ENCODE data around the gene BRD9.
A peak's percentile ranks its signal among the peaks of the same experiment; 100 is the strongest.
"Not testable (repeated sequence)": the region's sequence is repeated elsewhere in the genome, so short reads cannot be mapped to it uniquely, and the experiment has no call there.

Gene BRD9

DNA sequence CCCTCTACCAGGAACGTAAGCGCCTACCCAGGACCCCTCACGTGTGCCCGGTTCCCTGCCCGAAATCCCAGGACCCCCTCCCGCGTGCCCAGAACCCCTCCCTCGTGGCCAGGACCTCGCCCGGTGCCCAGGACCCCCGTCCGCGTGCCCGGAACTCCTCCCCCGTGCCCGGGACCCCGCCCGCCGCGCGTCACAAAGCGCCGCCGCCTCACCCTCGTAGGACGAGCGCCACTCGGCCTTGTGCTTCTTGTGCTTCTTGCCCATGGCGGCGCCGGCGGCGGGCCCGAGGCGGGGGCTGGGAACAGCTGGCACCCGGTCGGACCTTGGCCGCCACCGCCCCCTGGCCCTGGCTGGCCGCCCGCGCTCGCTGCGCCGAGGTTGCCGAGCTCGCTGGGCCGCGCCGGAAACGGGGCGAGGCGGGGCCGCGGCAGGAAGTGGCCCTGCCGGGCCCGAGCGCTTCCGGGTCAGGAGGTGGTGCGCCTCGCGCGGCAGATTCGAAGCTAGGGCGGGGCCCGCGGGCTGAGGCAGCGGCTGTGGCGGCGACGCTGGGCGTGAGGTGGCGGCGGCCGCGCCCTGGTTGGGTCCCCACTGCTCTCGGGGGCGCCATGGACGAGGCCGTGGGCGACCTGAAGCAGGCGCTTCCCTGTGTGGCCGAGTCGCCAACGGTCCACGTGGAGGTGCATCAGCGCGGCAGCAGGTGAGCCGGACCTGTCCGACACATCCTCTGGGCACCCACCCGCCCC is at the start of gene BRD9, which contains the start of gene TRIP13:
BRD9 (minus strand) TSS at position 408 of the 743 bp plus-strand sequence; CDS start at position 264, 144 bp downstream.
TRIP13 (plus strand) TSS at position 491 of the 743 bp plus-strand sequence; CDS start at position 606, 115 bp downstream.
- peak; percentile 84 for DNase-seq

DNA sequence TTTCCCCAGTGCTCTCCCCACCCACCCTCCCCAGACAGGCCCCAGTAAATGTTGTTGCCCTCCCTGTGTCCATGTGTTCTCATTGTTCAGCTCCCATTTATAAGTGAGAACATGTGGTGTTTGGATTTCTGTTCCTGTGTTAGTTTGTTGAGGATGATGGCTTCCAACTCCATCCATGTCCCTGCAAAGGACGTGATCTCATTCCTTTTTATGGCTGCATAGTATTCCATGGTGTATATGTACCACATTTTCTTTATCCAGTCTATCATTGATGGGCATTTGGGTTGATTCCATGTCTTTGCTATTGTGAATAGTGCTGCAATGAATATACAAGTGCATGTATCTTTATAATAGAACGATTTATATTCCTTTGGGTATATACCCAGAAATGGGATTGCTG is 48.1 kb upstream of the BRD9 start:
- not testable (repeated sequence) for DNase-seq

DNA sequence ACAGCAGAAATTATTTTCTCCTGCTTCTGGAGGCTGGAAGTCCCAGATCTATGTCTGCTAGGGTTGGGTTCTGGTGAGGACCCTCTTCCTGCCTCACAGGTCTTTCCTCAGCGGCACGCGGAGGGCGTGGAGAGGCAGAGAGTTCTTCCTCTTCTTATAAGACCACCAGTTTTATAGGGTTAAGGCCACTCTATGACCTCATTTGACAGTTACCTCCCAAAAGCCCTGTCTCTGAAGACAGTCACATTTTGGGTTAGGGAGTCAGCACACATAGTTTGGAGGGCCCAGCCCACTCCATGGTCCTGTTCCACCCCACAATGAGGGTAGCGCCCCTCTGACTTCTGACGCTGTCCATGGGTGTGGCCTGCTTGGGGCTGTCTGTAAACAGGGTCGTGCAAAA is 46.8 kb upstream of the BRD9 start:
- DNase-seq: no peak

DNA sequence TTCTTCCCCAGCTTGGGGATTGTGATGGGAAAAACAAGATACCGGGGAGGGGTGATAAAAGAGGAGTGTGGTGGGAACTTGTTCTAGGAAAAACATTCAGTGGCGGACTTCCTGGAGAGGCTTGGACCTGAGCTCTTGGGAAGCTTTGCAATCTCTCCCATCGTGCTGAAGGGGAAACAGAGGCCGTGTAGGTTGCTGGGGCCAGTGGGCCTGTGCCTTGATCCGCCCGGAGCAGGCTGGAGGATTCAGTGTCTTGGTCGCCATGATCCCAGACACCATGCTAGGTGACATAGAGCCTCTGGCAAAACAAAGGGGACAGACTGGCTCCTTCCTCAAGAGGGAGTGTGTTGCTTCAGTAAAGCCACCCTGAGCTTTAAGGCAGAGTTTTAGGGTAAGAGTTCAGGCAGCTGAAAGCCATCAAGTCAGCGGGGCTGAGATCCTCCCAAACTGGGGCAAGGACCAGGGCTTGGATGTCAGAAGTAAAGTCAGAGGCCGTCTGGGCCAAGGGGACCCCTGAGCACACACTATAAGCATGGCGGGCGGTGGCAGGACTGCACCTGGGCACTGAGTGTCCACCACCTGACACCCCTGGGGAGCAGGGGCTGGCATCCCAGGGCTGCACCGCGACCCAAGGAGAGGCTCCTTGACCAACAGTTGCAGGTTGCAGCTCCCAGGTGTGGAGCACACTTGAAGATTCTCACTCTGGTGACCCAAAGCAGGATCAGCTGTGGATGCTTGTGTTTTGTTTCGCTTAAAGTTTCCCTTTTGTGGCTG is 44.7 kb upstream of the BRD9 start:
- DNase-seq: no peak

DNA sequence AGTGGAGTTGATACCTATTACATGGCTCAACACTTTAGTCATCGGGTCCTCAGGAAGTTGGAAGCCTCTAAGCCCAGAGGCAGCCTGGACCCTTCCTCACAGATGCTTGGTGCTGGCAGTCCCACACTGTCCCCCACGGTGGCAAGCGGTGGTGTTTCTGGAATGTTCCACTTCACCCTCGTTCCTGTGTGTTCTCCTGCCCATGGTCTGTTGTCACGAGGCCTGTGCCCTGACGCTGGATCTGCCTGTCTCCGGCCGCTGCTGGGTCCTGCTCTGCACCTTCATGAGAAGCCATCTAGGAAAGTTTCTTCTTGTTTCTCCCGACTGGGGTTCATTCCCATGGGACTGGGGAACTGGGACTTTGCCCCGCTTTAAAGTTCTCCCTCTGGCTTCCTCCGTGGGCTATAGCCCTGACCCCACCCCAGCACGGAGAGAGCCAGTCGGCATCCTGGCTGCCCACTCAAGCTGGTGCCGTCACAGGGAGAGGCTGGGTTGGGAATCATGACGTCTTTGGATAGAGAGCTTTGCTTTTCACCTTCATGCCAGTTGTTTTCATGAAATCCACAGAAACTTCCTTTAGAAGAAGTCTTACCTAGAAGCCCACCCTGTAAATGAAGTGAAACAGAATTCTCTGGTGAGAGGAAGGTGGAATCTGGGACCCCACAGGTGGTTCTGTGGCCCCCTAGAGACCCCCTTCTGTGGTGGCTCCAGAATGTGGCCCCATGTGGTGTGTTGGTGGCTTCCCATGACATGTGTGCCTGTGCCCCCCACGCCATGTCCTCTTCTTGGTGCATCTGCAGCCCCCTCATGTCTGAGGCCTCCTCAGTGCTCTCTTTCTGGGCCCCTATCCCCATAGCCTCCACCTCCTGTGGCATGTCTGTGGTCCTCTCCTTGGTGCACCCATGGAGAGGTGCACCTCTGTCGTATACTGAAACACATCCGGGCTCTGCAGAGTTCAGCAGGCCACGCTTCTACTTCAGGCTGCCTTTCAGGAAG is 43.8 kb upstream of the BRD9 start:
- DNase-seq: no peak

DNA sequence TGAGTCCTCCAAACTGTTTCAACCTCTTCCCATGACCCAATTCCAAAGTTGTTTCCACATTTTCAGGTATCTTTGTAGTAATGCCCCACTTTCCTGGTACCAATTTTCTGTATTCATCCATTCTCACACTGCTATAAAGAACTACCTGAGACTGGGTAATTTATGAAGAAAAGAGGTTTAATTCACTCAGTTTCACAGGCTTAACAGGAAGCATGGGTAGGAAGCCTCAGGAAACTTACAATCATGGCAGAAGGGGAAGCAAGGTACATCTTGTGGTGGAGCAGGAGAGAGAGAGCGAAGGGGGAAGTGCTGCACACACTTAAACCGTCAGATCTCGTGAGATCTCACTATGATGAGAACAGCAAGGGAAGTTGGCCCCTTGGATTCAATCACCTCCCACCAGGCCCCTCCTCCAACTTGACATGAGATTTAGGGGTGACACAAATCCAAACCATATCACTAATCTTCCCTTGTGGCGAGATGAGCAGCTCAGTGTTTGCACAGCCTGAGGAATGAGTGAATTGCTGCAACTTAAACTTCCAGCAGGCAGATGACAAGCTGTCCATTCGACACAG is 43.0 kb upstream of the BRD9 start:
- no peak for DNase-seq

DNA sequence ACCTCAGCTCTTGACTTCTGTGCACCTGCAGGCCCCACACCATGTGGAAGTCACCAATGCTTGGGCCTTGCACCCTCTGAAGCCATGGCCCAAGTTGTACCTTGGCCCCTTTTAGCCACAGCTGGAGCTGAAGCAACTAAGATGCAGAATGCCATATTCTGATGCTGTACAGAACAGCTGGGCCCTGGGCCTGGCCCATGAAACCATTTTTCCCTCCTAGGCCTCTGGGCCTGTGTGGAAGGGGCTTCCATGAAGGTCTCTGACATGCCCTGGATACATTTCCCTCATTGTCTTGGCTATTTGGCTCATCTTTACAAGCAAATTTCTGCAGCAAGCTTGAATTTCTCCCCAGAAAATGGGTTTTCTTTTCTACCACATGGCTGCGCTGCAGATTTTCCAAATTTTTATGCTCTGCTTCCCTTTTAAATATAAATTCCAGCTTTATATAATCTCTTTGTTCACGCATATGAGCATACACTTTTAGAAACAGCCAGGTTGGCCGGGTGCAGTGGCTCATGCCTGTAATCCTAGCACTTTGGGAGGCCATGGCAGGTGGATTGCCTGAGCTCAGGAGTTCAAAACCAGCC is 41.9 kb upstream of the BRD9 start:
- DNase-seq: not testable (repeated sequence)

DNA sequence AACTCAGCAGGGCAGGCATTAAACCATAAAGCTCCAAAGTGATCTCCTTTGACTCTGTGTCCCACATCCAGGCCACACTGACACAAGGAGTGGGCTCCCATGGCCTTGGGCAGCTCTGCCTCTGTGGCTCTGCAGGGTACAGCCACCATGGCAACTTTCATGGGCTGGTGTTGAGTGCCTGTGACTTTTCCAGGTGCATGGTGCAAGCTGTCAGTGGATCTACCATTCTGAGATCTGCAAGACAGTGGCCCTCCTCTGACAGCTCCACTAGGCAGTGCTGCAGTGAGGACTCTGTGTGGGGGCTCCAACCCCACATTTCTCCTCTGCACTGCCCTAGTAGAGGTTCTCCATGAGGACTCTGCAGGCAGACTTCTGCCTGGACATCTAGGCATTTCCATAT is 41.4 kb upstream of the BRD9 start:
- DNase-seq: not testable (repeated sequence)

DNA sequence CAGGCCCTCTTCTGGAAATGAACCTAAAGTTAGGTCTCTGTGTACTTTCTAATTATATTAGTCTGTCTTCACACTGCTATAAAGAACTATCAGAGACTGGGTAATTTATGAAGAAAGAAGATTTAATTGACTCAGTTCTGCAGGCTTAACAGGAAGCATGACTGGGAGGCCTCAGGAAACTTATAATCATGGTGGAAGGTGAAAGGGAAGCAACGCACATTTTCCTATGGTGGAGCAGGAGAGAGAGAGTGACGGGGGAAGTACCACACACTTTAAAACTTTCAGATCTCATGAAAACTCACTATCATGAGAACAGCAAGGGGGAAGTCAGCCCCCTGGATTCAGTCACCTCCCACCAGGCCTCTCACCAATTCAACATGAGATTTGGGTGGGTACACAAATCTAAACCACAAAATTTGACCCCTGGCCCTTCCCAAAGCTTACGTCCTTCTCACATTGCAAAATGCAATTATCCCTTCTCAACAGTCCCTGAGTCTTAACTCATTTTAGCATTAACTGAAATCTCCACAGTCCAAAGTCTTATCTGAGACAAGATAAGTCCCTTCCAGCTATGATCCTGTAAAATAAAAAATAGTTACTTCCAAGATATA is 40.8 kb upstream of the BRD9 start:
- no peak for DNase-seq

DNA sequence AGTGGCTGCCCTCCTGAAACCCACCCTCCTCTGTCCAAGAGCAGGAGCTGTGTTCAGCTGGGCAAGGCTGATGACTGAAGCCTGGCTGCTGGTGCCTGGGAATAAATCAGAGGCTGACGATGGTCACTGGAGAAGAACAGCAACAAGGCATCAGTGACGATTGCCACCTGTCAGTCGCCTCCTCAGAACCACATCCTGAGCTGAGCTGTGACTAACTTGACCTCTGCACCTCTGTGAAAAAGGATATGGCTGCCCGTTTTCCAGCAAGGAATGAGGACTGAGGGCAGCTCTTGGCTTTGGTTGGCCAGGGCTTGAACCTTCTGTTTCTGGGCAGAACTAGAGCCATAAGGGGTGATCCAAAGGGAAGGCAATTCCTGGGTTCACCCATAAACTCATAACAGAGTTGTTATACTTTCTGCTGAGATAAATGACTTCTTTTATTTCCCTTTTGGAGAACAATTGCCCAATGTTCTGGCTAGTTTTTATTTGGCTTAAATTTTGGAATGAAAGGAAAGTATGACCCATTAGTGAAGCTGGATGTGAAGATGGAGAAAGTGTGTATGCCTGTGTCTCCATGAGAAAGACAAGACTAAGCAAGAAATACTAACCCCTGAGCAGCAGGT is 40.1 kb upstream of the BRD9 start:
- DNase-seq: no peak

DNA sequence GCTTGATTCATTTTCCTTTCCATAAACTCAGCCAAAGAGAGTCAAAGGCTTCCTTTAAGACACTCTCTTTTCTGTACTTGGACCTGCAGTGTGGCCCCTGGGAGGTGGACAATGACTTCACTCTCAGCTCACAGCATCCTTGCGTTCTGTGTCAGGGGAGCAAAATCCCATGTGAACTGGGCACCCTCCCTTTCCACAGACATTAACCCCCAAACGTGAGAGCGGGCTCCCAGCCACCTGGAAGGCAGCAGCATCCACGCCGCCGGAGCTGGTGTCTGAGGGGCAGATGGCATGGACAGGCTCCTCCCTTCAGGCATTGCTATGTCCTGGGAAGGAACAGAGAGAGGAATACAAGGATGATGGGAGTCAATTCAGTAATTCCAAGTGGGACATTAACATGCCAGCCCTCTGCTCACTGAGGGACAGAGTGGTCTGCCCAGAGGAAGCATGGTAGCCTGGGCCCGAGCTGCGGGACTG is 39.6 kb upstream of the BRD9 start:
- DNase-seq: no peak

DNA sequence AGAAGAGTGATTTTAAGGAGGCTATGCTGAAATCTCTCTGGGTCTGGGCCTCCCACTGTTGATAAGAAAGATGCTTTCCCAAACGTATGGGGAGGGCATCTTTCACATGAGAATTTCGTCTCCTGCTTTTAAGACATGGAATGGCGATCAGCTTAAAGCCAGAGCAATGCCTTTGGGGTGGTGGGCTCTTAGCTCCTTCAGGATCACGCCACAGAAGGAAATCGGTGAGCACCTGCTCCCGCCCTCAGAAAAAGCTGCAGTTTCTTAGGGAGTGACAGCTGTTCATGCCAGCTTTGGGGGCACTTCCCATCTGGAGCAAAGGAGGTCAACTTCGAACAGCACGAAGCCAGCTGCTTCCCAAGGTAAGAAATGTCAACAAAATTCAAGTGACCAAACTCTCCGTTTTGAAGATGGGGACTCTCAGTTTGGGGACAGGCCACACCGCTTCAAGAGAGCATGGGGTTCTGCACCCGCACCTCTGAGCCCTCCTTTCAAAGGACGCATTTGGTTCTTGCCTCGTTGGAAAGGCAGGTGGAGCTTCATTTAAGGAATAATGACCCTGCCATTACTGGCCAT is 39.1 kb upstream of the BRD9 start:
- DNase-seq: no peak

DNA sequence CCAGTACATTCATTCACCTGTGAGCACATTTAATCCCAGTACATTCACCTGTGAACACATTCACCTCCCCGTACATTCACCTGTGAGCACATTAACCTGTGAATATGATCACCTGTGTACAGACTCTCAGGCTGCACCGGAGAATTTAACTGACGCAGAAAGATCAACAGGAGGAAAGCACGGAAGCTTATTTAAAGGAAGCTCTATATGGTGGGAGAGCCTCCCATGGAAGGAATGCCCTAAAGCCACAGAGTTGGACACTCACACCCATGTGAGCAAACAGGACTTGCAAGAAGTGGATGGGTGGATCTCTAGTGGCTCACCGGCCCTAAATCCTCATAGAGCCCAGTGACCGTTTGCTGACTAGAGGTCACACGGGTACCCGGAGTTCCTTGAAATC is 38.3 kb upstream of the BRD9 start:
- no peak for DNase-seq

DNA sequence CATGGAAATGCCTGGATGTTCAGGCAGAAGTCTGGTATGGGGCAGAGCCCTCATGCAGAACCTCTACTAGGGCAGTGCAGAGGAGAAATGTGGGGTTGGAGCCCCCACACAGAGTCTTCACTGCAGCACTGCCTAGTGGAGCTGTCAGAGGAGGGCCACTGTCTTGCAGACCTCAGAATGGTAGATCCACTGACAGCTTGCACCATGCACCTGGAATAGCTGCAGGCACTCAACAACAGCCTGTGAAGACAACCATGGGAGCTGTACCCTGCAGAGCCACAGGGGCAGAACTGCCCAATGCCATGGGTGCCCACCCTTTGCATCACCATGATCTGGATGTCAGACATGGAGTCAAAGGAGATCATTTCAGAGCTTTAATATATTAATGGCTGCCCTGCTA is 37.0 kb upstream of the BRD9 start:
- DNase-seq: no peak

DNA sequence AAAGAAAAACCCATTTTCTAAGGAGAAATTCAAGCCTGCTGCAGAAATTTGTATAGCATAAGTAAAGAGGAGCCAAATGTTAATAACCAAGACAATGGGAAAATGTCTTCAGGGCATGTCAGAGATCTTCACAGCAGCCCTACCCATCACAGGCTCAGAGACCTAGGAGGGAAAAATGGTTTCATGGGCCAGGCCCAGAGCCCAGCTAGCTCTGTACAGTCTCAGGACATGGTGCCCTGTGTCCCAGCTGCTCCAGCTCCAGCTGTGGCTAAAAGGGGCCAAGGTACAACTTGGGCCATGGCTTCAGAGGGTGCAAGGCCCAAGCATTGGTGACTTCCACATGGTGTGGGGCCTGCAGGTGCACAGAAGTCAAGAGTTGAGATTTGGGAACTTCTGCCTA is 36.6 kb upstream of the BRD9 start:
- not testable (repeated sequence) for DNase-seq

DNA sequence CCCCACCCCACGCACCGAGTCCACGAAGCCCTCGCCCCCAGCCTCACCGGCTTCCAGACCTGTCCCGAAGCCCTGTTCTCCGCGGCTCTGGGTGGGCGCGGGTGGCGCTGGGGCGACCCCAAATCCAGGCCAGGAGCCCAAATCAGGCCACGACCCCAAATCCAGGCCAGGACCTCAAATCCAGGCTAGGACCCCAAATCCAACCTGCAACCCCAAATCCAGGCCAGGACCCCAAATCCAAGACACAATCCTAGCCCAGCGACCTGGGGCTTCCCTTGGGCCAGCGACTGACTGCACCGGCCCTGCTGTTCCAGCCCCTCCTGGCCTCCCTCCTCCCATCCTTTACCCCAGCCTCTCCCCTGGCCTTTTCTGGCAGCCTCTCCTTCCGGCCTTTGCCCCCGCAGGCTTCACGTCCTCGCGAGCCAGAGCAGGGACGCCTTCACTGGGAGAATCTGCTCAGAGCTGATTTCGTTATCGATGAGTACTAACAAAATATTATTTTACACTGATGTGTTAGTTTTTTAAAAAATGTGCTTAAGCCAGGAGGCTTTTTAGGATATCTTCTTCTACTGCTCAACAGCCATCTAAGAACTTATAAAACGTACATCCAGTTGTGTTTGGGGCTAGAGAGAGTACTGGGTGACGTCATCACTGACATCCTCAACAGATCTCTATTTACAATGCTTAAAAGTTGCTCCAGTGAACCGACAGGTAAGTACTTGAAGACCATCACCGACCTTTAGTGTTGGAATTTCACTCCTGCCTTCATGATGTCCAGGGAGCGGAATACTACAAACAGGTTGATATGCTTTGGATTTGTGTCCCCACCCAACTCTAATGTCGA is 34.8 kb upstream of the BRD9 start:
- DNase-seq: no peak

DNA sequence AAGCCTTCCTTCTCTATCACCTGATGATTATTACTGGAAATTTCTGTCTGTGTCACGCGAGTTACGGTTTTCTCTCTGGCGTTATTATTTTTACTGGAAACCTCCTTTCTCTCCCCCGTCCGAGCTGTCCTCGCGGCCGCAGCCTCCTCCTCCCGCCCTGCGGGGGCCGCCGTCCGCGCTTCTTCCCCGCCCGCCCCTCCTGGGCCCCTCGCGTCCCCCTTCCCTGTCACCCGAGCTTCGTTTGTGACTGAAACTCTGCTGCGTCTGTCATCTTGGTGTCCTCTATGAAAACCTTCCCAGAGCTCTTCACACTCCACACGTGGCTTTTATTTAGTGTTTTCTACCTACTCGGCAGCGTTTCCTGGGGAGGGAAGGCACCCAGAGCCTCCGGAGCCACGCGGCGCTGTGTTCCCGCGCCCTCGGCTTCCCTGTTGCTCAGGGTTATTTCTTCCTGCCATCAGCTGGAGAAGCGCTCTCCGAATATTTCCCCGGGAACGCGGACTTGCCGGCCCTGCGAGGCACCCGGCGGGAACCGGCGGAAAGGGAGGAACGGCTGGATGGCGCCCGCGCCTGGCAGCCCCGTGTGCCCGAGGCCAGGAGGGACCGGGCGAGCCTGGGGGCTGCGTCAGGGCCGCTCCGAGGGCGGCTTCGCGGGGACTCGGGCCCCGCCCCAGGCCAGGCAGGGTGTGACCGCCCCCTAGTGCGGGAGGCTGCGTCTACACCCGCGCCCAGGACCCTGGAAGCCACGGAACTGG is 34.0 kb upstream of the BRD9 start:
- DNase-seq: peak; percentile 12

DNA sequence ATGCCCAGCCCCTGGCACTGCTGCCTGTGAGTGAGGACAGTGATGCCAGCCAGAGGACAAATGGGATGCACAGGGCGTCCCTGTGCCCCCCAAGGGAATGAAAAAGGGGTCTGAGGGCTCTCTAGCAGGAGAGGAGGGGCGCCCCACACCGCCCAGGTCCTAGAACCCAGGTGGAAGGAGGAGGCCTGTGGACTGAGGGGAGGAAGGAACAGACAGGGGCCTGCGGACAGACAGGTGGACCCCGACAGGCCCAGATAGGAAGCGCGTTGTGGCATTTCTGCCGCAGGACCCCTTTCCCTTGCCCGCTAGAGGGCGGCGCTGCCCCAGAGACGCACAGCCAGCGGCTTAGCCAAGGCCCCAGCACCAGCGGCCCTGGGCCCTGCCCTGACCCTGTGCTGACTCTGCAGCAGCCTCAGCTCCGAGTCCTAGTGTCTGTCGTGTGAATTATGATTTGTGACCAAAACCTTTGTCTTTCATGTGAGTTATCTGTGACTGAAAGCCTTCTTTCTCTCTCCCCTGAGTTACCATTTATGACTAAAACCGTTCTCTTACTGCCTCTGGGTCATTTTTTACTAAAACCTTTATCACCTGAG is 30.8 kb upstream of the BRD9 start:
- DNase-seq: peak; percentile 64
